Inferior parietal cortex (tissue), 1 donor: ENCODE results near the gene HBZ.
"Not testable (repeated sequence)": the region's sequence is repeated elsewhere in the genome, so short reads cannot be mapped to it uniquely, and the experiment has no call there.

ENCODE experiments used
- DNase-seq: peaks from one replicate; pipeline ENCODE4 v3.0.0-alpha.2; 2016; ENCODE audit errors: extremely low spot score

HBZ gene

GRCh38 chr16:133716-134115 lies 18.7 kb upstream of the HBZ start:
- no peak for DNase-seq

- no peak for DNase-seq
Observed at GRCh38 chr16:138049-138417, 14.4 kb upstream of the HBZ start.

- DNase-seq, result no peak
Observed at GRCh38 chr16:140175-140857, 12.1 kb upstream of the HBZ start.

- no peak for DNase-seq
Observed at GRCh38 chr16:142405-142967, 10.0 kb upstream of the HBZ start.

- DNase-seq, result no peak
Observed at GRCh38 chr16:143047-143446, 9.4 kb upstream of the HBZ start.

- no peak for DNase-seq
Observed at GRCh38 chr16:143456-143855, 9.0 kb upstream of the HBZ start.

GRCh38 chr16:144797-145252 lies 7.6 kb upstream of the HBZ start:
- DNase-seq, result no peak

GRCh38 chr16:146646-147045 lies 5.8 kb upstream of the HBZ start:
- DNase-seq, result no peak

GRCh38 chr16:149024-149660 lies 3.3 kb upstream of the HBZ start:
- DNase-seq, result no peak

GRCh38 chr16:153129-153521 lies 681 bp downstream of the HBZ start:
- DNase-seq, result not testable (repeated sequence)

GRCh38 chr16:153550-154216 lies 1.2 kb downstream of the HBZ start:
- not testable (repeated sequence) for DNase-seq

- no peak for DNase-seq
Observed at GRCh38 chr16:154217-155030, 2.0 kb downstream of the HBZ start.

GRCh38 chr16:155031-155398 lies 2.6 kb downstream of the HBZ start:
- no peak for DNase-seq

GRCh38 chr16:159136-159849 lies 6.8 kb downstream of the HBZ start:
- no peak for DNase-seq

GRCh38 chr16:160242-160641 lies 7.8 kb downstream of the HBZ start:
- DNase-seq, result not testable (repeated sequence)

GRCh38 chr16:160691-161190 lies 8.3 kb downstream of the HBZ start:
- DNase-seq, result no peak

- DNase-seq, result no peak
Observed at GRCh38 chr16:162271-162991, 10.0 kb downstream of the HBZ start.

GRCh38 chr16:163139-163538 lies 10.7 kb downstream of the HBZ start:
- DNase-seq, result not testable (repeated sequence)

GRCh38 chr16:163696-164095 lies 11.3 kb downstream of the HBZ start:
- DNase-seq, result not testable (repeated sequence)

- not testable (repeated sequence) for DNase-seq
Observed at GRCh38 chr16:164134-164823, 11.8 kb downstream of the HBZ start.
